HFFc6 (cell line): ENCODE results near the gene NRK. TPM values are rescaled to one million over a fixed set of nuclear protein-coding genes. Genes with fewer than 3 reads are reported as not detected.
"Not testable (repeated sequence)": the region's sequence is repeated elsewhere in the genome, so short reads cannot be mapped to it uniquely, and the experiment has no call there.

Source experiments
- DNase-seq: peaks from one replicate; pipeline ENCODE4 v3.0.0-alpha.2; 2018
- H3K27ac Mint-ChIP-seq: 2 replicates; pipeline ENCODE4 v1.8.0; 2020; ENCODE audit warnings: mild to moderate bottlenecking, mixed read lengths
- H3K27me3 Mint-ChIP-seq: 2 replicates; pipeline ENCODE4 v1.8.0; 2021; ENCODE audit warnings: mild to moderate bottlenecking, moderate library complexity, mixed read lengths; ENCODE audit not compliant: insufficient read depth
- H3K36me3 Mint-ChIP-seq: 2 replicates; pipeline ENCODE4 v1.8.0; 2021; ENCODE audit warnings: low read depth, mixed read lengths
- H3K4me1 Mint-ChIP-seq: 2 replicates; pipeline ENCODE4 v1.8.0; 2020; ENCODE audit warnings: low read depth, mixed read lengths
- H3K4me3 Mint-ChIP-seq: 2 replicates; pipeline ENCODE4 v1.8.0; 2020; ENCODE audit warnings: mild to moderate bottlenecking, moderate library complexity, mixed read lengths
- H3K9me3 Mint-ChIP-seq: 2 replicates; pipeline ENCODE4 v1.8.0; 2020; ENCODE audit warnings: mild to moderate bottlenecking, mixed read lengths
- CTCF ChIP-seq: fragments of 200-600 bp; sonication (generic); IDR thresholded peaks from 2 replicates; pipeline ENCODE4 v1.5.0; 2021; ENCODE audit warnings: antibody characterized with exemption, mild to moderate bottlenecking
- total RNA-seq, 6 experiments: library from RNA; stranded (reverse); fragmentation: NEBNext Ultra II Directional; extraction: Animal tissue kit (Norgen Biotek cat#: 25700); gene quantifications; 2 replicates in 1 of 6; 3 replicates in 5 of 6; pipeline ENCODE4 v1.2.3, GENCODE V29; 2021

The NRK gene
- total RNA-seq, 6 experiments from 2014 or later = not detected

- H3K4me3 Mint-ChIP-seq = no peak overlapping the region
- no peak for DNase-seq
- TF ChIP-seq CTCF = no peak
- no peaks in the 10 kb centered on the region for H3K27me3 Mint-ChIP-seq
- H3K4me1 Mint-ChIP-seq = no peaks in the 10 kb centered on the region
- H3K9me3 Mint-ChIP-seq = peaks cover under 1% of the 10 kb centered on the region; the same call in 1 of the 2 replicates
- no peak overlapping the region for H3K27ac Mint-ChIP-seq
- H3K36me3 Mint-ChIP-seq = no peaks in the 10 kb centered on the region
Measured at GRCh38 chrX:105829011-105829410, 6.7 kb downstream of the NRK start.

GRCh38 chrX:105837232-105837631, 14.9 kb downstream of the NRK start:
- no peak overlapping the region for H3K27ac Mint-ChIP-seq
- H3K27me3 Mint-ChIP-seq = no peaks in the 10 kb centered on the region
- no peak overlapping the region for H3K4me3 Mint-ChIP-seq
- H3K9me3 Mint-ChIP-seq = peaks cover 5% of the 10 kb centered on the region; the same call in 1 of the 2 replicates
- DNase-seq = peak; percentile 5
- H3K4me1 Mint-ChIP-seq = no peaks in the 10 kb centered on the region
- no peaks in the 10 kb centered on the region for H3K36me3 Mint-ChIP-seq
- no peak for TF ChIP-seq CTCF

GRCh38 chrX:105845631-105846030, 23.3 kb downstream of the NRK start:
- no peaks in the 10 kb centered on the region for H3K4me1 Mint-ChIP-seq
- H3K4me3 Mint-ChIP-seq = no peak overlapping the region
- no peaks in the 10 kb centered on the region for H3K9me3 Mint-ChIP-seq
- no peak for TF ChIP-seq CTCF
- H3K36me3 Mint-ChIP-seq = no peaks in the 10 kb centered on the region
- no peaks in the 10 kb centered on the region for H3K27me3 Mint-ChIP-seq
- H3K27ac Mint-ChIP-seq = no peak overlapping the region
- DNase-seq = no peak

DNA sequence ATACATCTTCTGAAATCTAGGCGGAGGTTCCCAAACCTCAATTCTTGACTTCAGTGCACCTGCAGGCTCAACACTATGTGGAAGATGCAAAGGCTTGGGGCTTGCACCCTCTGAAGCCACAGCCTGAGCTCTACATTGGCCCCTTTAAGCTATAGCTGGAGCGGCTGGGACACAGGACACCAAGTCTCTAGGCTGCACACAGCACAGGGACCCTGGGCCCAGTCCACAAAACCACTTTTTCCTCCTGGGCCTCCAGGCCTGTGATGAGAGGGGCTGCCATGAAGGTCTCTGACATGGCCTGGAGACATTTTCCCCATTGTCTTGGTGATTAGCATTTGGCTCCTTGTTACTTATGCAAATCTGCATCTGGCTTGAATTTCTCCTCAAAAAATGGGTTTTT, 27.8 kb downstream of the NRK start:
- H3K4me3 Mint-ChIP-seq, H3K9me3 Mint-ChIP-seq, H3K27ac Mint-ChIP-seq: not testable (repeated sequence)

DNA sequence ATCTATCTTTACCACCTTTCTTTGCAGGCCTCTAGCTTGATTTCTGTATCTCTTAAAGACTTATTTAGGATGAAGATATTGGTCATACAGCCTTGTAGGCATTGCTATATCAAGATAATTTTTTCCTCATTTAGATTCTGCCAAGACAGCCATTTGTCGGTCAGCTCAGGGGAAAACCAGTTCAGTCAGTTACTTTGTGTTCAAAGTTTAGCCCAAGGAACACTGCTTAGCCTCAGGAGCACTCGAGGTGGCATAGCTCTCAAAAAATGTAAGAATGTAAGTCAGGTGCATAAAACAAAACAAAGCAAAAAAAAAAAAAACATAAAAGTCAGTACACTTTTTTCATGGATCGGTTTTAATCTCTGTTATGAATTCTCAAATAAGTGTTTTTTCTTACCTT, 43.4 kb downstream of the NRK start:
- no peaks in the 10 kb centered on the region for H3K9me3 Mint-ChIP-seq
- H3K4me1 Mint-ChIP-seq = no peaks in the 10 kb centered on the region
- H3K4me3 Mint-ChIP-seq = no peak overlapping the region
- no peak for DNase-seq
- no peak for TF ChIP-seq CTCF
- no peaks in the 10 kb centered on the region for H3K36me3 Mint-ChIP-seq
- H3K27me3 Mint-ChIP-seq = no peaks in the 10 kb centered on the region
- no peak overlapping the region for H3K27ac Mint-ChIP-seq

More for the DNA sequence above, 27.8 kb downstream of the NRK start:
- H3K36me3 Mint-ChIP-seq, DNase-seq, H3K4me1 Mint-ChIP-seq, H3K27me3 Mint-ChIP-seq: not testable (repeated sequence)

DNA sequence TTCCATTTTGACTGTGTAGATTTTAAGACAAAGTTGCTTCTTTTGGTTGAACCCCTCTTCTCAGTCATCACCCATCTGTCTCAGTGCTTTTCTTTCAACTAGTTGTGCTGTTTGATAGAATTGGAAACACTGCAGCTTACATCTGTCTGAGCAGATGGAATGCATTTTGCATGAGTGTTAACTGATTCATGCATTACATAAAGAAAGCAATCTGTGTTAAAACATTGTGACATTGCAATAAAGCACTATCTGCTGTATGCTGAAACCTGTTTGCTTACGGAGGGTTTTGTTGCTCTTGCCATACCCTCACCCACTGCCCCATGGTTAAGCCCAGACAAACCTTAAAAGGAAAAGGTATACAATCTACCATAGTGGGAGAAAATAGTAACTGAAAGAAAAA, 47.4 kb downstream of the NRK start:
- TF ChIP-seq CTCF = no peak
- Mint-ChIP-seq H3K27ac (no peak overlapping the region), H3K4me3 (no peak overlapping the region), H3K4me1 (no peaks in the 10 kb centered on the region), H3K27me3 (no peaks in the 10 kb centered on the region), H3K9me3 (no peaks in the 10 kb centered on the region), H3K36me3 (no peaks in the 10 kb centered on the region)
- DNase-seq = no peak
